GM10248 (cell line): ENCODE data around the gene IQSEC1.

Source experiments
- CTCF ChIA-PET: fragments of 300-600 bp; sonication (Branson Sonifier 250); formaldehyde crosslinking; extraction: SDS; loops from one replicate; lab custom pipeline; 2021; ENCODE audit warnings: antibody characterized with exemption; lab: Yijun Ruan, JAX
- POLR2A ChIA-PET: fragments of 350-650 bp; sonication (Branson Sonifier 250); formaldehyde crosslinking; extraction: SDS; loops from one replicate; lab custom pipeline; 2020; ENCODE audit warnings: antibody characterized with exemption; lab: Yijun Ruan, JAX
- DNase-seq: peaks from one replicate; pipeline ENCODE4 v3.0.0; 2012; ENCODE audit errors: extremely low spot score
- CTCF ChIP-seq: IDR thresholded peaks from 2 replicates; pipeline ENCODE4 v1.5.1; 2012; ENCODE audit warnings: mild to moderate bottlenecking, low read depth; ENCODE audit errors: extremely low read depth, missing control alignments, control extremely low read depth

IQSEC1 gene

GRCh38 chr3:12907296-12907695, 165.9 kb downstream of the IQSEC1 start:
- TF ChIP-seq CTCF: no peak
- ChIA-PET POLR2A (no interaction called here), CTCF (interaction anchor here (1.2 to 9.3 kb wide), 2 partner anchors 16 to 21 kb away, joined by 3 to 64 read pairs; no protein-coding TSS in a partner anchor)
- no peak for DNase-seq

DNA sequence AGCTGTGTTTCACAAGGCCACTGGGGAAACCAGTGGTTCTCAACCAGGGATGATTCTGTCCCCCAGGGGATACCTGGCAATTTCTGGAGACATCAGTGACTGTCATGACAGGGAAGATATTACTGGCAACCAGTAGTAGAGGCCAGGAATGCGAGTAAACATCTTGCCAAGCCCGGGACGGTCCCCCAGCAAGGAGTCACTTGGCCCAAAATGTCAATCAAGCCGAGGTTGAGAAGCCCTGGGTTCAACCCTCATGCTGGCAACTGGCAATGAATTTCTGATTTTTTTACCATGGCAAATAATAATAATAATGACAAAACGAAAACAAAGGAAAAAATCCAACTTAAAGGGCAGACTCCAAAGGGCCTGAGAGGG, 166.3 kb downstream of the IQSEC1 start:
- TF ChIP-seq CTCF: no peak
- no peak for DNase-seq
- ChIA-PET CTCF (interaction anchor here (1.2 to 9.3 kb wide), 3 partner anchors 16 to 33 kb away, joined by 3 to 64 read pairs (median 3); no protein-coding TSS in a partner anchor), POLR2A (no interaction called here)

DNA sequence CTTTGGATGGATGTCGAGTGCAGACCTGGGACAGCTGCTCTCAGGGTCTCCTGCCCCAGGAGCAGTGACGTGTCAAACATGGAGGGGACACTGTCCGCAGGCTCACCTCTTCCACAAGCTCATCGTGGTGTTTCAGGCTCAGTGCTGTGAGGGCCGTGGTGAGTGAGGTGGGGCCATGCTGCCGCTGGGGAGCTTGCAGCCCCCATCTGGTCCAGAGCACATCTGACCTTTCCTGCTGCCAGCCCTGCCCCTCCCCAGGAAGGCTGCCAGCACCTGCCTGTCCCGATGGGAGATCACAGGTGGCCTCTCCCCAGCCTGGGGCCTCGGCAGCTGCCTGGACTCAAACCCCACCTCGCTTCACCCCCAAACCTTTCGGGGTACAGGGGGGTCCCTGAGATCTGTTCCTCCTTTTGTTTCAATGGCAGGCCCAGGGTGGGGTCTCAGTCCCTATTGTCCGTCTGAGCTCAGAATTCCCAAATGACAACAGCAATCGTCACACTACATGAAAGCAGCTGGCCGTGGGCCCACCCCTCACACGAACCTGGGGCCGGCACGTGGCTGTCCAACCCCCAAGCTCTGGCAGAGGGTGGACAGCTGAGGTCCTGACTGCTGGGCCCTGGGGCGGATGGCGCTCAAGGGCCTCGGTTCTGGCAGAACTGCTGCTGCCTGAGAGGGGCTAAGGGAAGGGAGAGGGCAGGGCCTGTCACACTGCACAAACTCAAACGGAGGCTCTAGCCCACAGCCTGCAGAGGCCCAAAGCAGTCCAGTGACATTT, 166.9 kb downstream of the IQSEC1 start:
- TF ChIP-seq CTCF: no peak
- ChIA-PET POLR2A (no interaction called here), CTCF (interaction anchor here (1.2 to 9.3 kb wide), 4 partner anchors 11 to 33 kb away, joined by 3 to 64 read pairs (median 3); no protein-coding TSS in a partner anchor)
- no peak for DNase-seq

DNA sequence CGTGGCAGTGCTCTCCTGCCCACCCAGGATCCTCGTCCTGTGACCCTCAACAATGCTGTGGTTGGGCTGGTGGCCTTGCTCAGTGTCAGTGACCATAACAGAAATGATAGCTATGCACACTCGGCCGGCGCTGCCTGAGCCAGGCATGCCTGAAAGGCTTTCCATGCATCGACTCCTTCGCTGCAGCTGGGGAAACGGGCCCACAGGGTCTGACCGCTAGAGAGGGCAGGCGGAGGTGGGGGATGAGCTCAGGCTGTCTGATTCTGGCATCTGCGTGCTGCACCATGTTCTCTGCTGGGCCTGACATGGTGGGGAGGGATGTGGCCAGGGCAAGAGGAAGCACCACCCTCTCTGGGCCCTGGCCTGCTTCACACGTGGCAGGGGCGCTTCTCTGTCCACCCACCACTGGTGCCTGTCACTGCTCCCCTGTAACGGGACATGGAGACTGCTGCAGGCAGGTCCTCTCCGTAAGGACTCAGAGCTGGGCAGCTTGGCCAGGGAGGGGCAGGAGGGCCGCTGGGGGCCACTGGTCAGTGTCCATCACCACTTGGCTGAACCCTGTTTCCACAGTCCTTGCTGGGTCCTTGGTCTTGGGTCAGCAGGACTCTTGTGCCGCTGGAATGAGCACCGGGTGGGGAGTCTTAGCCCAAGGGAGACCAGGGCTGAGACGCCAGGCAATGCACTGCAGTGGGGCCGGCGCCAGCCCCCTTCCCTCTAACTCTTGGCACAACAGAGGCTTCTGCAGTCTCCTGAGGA, 167.7 kb downstream of the IQSEC1 start:
- CTCF ChIA-PET: interaction anchor here (1.2 to 9.3 kb wide), 3 partner anchors 10 to 34 kb away, joined by 3 to 64 read pairs (median 3); no protein-coding TSS in a partner anchor

DNA sequence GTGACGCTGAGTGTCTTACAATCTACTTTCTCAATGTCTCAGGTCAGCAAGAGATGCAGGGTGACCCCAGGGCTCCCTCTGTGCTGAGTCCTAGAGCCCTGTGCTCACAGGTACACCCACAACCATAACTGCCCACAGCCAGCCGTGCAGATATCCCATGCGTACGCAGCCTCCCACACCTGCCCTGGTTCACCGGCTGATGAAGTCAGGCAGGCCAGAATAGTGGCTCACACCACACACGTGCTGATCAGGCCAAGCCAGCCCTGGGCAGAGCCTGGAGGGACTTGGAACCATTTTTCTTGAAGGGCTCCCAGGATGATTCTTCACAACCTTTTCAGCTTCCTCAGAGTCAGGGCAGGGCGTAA, 168.3 kb downstream of the IQSEC1 start:
- POLR2A ChIA-PET: no interaction called here
- CTCF ChIA-PET: interaction anchor here (1.2 to 9.3 kb wide), 2 partner anchors 10 to 14 kb away, joined by 3 to 64 read pairs; no protein-coding TSS in a partner anchor
- DNase-seq: no peak

More for the DNA sequence above, 167.7 kb downstream of the IQSEC1 start:
- DNase-seq: no peak
- POLR2A ChIA-PET: no interaction called here
- TF ChIP-seq CTCF: no peak

More for the DNA sequence above, 168.3 kb downstream of the IQSEC1 start:
- no peak for TF ChIP-seq CTCF
